HG03442 (cell line): ENCODE measurements around the gene CAMSAP1.

Experiments used
- ATAC-seq: cut with Tn5 transposase; IDR thresholded peaks from one replicate; pipeline ENCODE4 v1.9.1; 2021; ENCODE audit warnings: mild to moderate bottlenecking, moderate library complexity; ENCODE audit not compliant: unreplicated experiment

CAMSAP1 gene

DNA sequence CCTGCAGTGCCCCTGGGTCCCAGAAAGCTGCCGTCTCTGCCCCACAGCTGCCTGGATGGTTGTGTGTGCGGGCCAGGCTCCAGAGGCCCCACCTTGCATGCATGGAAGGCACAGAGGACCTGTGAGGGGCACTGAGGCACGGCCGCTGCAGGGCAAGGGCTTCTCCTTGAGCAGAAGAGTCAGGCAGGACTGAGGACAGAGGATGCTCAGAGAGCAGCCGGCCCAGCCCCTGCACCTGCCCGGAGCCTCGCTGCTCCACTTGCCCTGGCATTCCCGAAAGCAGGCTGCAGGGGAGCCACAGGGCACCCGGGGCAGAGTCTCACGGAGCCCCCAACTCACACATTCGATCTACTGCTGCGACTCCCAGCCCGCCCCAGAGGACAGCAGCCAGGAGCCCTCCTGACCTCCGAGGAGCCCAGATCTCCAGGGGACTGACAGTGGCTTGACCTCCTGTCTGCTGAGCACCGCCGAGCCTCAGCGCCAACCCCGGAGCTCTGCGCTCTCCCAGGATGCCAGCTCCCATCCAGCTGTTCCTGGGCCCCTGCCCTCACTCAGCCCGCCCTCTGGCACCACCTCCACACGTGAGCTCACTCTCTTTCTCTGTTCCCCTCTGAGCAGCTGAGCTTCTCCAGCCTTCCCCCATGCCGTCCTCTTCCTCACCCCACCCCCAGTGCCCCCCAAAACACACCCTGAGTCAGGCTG is 110.4 kb downstream of the CAMSAP1 start:
- no peak for ATAC-seq

GRCh38 chr9:135795391-135795790 is 112.0 kb downstream of the CAMSAP1 start:
- no peak for ATAC-seq

DNA sequence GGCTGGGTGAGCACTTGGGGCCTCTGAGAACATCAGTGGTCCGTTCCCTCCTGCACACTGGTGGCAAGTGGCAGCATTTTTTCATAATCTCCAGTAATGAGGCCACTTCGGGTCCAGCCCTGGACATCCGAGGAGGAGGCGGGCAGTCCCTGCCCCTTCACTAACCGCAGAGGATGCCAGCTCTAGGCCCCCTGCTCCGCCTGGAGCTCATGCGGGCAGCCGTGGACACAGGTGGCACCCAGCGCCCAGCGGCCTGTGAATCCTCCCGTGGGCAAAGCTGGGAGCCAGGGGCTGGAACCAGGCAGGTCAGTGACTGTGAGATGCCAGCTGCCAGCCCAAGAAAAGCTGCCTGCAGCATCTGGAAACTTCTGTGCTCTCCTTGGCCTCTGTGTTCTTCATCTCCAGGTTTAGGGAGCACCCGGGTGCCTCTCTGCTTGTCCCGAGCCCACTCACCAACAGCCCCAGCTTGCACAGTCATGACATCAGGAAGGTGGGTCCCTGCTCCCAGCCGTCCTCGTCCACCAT is 112.9 kb downstream of the CAMSAP1 start:
- no peak for ATAC-seq

GRCh38 chr9:135794057-135794335 is 113.3 kb downstream of the CAMSAP1 start:
- no peak for ATAC-seq

GRCh38 chr9:135793221-135794056 is 113.9 kb downstream of the CAMSAP1 start:
- no peak for ATAC-seq

GRCh38 chr9:135792268-135793128 is 114.8 kb downstream of the CAMSAP1 start:
- ATAC-seq, result no peak

DNA sequence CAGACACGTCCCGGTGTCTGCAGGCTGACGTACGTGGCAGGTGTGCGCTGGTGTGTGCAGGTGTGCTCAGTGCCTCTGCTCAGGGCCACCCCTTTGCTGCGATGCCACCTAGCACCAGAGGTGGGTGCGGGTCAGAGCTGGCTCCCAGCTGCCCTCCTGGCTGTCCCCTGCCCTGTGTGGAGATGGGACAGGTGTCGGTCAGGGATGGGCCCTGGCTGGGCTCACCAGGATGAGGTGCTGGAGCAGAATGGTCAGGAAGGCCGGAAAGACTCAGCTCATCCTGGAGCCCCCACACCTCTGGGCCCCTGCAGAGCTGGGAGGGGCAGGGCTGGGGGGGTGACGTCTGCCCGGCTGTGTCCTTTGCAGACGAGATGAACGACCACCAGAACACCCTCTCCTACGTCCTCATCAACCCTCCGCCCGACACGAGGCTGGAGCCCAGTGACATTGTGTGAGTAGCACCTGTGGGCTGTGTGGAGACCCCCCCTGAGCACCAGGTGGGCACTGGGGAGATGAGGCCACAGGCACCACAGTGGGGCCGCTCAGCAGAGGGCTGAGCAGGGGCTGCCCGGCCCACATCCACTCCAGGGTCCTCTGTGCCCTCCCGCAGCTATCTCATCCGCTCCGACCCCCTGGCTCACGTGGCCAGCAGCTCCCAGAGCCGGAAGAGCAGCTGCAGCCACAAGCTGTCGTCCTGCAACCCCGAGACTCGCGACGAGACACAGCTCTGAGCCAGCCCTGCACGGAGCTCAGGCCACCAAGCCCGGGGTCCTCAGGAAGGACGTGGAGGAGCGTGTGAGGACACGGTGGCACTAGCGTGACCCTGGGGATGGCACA is 115.7 kb downstream of the CAMSAP1 start:
- no peak for ATAC-seq

DNA sequence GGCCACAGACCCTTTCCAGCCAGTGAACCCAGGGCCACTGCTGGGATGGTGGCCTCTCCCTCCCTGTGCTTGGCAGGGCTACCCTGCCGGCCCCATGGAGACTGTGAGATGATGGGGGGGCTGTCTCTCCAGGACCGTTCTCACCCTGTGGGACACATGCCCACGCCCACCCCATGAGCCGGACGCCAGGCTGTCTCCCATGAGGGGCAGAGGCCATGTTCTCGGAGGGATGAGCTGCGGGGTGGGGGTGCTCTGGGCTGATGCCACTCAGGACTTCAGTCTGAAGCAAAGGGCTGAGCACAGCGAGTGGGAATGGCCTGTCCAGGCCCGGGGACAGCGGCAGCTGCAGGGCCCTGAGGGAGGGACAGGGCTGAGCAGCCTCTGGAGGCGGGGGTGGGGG is 116.5 kb downstream of the CAMSAP1 start:
- ATAC-seq, result no peak

DNA sequence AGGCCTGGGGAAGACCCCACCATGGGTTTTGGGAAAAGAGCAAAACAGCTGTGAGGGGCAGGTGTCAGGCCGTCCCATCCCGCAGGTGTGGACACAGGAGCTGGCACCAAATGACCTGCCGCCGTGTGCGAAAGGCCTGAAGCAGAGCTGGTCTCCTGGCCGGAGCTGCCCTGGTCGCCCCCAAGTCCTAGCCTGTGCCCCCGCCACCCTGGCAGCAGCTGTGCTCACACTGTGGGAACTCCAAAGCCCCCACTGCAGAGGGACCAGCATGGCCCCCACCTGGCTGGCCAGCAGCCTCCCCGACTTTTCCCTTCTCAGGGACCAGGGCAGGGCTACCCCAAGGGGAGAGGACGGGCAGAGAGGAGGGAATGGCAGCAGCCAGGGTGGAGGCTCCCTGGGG is 117.0 kb downstream of the CAMSAP1 start:
- ATAC-seq, result no peak

GRCh38 chr9:135789838-135790291 is 117.5 kb downstream of the CAMSAP1 start:
- ATAC-seq, result no peak

GRCh38 chr9:135788576-135789300 is 118.6 kb downstream of the CAMSAP1 start:
- ATAC-seq, result no peak

- no peak for ATAC-seq
Measured at GRCh38 chr9:135787776-135788575, 119.4 kb downstream of the CAMSAP1 start.

GRCh38 chr9:135787317-135787716 is 120.0 kb downstream of the CAMSAP1 start:
- ATAC-seq, result no peak

GRCh38 chr9:135786146-135786690 is 121.1 kb downstream of the CAMSAP1 start:
- ATAC-seq, result no peak

GRCh38 chr9:135785013-135785575 is 122.3 kb downstream of the CAMSAP1 start:
- no peak for ATAC-seq

- ATAC-seq, result no peak
Measured at GRCh38 chr9:135783540-135784245, 123.7 kb downstream of the CAMSAP1 start.

GRCh38 chr9:135782946-135783345 is 124.4 kb downstream of the CAMSAP1 start:
- no peak for ATAC-seq

- ATAC-seq, result no peak
Measured at GRCh38 chr9:135780626-135781025, 126.7 kb downstream of the CAMSAP1 start.
